ENCODE results near the gene BHLHA15.

BHLHA15 gene

DNA sequence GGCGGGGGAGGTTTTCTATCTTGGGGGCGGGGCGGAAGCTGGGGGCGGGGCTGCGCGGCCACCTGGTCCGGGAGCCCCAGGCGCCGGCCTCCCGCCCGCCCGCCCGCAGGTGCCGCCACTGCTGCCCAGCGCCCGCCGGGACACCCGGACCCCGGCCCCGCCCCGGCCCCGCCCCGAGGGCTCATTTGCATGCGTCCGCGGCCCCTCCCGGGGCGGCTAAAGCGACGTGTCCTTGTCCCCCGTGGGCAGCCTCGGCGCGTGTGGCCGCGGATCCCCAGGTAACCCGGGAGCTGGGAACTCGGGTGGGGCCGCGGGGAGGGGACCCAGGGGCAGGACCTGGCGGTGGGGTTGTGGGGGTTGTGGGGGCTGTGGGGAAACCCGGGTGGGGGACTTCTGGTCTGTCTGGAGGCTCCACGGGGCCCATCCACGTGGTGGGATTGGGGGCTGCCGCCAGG is at the start of gene BHLHA15:
Gene BHLHA15, plus strand, starts transcription at position 219 of the 455 bp plus-strand sequence. CDS start 871 bp downstream, outside the sequence.
- no peak for DNase-seq (ENCODE audit: low read depth)

DNA sequence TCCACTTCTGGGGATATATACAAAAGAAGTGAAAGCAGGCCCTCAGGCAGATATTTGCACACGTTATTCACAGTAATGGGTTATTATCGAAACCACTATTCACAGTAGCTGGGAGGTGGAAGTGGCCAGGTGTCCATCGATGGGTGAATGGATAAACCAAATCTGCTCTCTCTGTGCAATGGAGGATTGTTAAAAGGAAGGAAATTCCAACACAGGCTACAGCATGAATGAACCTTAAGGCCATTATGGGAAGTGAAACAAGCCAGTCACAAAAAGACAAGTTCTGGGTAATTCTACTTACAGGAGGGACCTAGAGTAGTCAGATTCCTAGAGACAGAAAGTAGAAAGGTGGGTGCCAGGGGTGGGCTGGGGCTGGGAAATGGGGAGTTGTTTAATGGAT is 48.5 kb upstream of the BHLHA15 start:
- no peak for DNase-seq (ENCODE audit: low read depth)

DNA sequence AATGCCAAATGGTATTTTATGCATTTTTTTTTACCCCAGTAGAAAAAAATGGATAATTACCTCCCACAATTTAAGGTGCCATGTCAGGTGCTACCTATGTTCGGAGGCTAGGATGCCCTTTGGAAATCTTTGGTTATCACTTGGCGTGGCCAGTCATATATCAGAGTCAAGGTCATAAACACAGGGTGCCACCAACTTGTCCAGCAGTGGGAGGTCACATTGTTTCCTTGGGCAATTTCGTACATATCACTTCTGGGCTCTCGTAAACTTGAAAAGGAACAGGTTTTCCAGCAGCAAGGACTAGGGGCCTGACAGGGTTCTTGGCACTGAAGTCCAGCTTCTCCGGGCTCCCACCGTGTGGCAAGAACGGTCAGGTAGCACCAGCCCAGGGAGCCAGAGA is 48.0 kb upstream of the BHLHA15 start:
- no peak for DNase-seq (ENCODE audit: low read depth)

DNA sequence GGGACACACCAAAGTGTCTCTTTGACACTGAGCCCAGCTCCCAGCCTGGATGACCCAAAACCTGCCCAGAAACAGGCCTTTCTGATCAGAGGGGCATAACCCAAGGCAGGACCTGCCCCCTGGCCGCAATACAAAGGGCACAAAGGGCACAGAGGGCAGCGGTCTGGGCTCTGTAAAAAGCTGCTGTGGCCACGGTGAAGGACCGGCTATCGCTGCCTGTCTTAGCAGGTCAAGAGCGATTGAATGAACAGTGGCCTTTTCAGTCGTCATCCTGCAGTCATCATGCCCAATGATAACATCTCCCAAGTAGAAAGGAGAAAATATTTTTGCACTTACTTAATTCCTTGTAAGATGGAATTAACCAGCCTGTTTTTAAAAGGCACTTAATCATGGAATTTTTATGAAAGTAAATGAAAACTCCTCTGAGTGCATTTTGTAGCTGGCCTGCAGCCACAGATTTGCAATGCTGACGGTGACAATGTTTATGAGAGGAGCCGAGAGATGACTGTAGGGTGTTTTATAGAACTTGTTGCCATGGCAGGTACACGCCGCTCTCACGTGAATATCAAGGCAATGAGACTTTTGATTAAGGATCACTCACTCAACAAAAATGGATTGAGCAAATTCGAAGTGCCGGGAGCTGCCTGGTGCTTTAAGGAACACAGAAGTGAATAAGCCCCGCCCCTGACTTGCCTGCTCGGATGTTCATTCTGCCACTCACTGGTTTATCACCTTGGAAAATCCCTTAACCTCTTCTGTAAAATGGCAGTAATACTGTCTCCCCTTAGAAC is 47.3 kb upstream of the BHLHA15 start:
- DNase-seq (ENCODE audit: low read depth) = no peak

DNA sequence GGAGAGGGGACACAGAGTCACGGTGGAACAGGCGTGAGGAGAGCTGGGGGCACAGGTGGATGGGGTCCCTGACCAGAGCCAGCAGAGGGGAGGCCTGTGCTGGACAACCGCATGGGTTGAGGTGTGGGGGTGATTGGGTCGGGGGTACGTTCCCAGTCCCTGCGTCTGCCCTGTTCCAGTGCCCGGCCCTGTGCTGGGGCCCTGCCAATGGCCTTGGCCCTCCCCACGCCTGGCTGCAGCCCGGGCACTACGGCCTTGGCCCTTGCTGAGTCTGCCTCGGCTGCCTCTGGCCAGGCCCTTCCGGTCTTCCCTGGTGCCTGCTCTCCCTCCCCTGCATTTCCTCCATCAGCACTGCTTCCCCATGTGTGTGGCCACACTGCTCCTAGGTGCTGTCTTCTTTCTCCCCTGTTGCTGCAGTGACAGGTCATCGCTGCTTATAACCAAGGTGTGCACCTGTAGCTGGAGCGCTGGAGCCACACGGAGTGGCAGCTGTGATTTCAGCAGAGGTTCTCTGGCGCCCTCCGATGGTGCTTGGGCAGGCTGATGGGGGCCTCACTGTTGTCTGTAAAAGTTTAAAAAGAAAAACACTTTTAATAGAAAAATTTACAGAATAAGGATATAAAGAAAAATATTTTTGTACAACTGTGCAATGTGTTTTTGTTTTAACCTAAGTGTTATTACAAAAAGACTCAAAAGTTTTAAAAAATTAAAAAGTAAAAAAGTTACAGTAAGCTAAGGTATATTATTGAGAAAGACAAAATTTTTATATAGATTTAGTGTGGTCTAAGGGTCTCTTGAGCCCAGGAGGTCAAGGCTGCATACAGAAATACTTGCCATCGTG is 45.2 kb upstream of the BHLHA15 start:
- peak; percentile 15 for DNase-seq (ENCODE audit: low read depth)

DNA sequence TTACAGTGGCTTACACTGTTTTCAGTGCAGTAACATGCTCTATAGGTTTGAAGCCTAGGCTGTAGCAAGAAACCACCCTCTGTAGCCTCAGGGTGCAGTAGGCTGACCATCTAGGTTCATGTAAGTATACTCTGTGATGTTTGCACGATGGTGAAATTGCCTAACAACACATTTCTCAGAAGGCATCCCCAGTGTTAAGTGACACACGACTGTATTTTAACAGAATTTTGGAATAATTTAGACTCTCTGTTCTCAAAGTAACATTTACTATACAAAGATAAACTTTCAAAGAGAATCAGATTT is 44.6 kb upstream of the BHLHA15 start:
- DNase-seq (ENCODE audit: low read depth) = no peak

DNA sequence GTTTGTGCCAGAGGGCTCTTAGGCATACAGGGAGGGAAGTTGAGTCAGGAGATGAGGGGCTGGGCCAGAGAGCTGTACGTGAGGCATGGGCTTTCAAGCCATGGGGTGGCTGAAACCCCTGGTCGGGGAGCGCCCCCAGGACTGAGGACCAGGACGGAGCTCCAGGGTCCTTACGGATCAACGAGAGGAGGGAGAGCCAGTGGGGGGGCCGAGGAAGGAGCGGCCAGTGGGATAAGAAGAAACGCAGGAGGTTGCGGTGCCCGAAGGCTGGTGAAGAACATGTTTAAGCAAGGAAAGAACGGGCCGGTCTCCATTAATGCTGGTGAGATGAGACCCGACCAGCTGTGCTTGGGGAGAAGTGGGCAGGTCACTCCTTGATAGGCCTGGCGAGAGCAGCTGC is 43.6 kb upstream of the BHLHA15 start:
- DNase-seq (ENCODE audit: low read depth) = no peak

DNA sequence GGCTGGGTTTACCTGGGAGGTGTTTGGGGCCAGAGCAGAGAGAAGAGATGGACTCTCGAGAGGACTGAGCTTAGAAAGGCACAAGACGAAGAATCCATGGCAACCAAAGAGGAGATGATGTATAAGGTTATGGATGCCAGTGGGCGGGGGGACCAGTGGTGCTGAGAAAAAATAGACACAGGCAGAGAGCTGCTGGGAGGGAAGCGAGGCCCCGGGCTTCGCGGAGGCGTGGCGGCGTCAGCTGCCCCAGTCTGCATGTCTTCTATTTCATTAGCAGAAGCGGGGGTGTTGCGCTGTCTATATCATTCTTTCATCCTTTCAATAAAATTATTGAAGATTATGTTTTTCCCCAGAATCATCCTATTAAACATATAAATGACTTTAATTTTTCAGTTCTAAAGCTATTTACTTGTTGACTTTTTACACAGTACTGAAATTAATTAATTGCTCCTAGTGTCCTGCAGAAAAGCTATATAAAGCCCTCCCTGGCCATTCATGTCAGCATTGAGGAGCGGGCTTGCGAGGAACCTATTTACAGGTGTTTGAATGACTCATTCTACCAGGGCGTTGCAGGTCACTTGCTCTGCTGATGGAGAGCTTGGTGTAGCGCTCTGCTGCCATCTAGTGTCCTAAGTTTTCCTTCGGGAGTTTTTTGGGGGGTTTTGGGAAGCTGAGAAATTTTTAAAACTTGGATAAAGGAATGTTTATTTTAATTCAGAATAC is 42.9 kb upstream of the BHLHA15 start:
- peak; percentile 42 for DNase-seq (ENCODE audit: low read depth)

DNA sequence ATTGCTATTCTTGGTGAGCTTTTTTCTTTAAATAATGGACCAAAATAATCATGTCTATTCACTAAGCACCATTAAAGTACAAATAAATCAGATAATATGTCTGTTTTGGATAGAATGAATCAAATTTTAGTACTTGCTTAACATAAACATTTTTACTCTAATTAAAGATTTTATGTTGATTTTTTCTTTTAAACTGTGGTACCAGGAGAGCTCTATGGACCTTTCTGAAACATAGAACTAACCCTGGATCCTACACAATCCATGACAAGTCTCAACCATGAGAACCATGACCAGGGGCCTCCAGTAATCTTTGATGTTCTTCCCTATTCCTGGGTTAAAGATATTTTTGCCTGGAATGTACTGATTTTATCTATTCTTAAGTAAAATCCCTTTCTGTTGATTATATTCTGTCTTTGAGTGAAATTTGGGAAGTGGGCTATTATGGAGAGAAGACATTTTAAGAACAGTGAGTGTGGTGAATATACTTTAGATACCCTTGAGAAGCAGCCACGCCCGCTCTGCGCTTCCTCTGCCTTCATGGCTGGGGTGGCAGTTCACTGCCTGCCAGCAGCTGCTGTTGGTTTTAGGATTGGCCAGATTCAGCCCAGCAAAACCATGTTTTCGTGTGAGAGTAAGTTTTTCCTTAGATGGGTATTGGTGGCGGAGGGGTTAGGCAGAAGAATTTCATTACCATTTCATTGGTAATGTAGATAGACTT is 42.2 kb upstream of the BHLHA15 start:
- no peak for DNase-seq (ENCODE audit: low read depth)

DNA sequence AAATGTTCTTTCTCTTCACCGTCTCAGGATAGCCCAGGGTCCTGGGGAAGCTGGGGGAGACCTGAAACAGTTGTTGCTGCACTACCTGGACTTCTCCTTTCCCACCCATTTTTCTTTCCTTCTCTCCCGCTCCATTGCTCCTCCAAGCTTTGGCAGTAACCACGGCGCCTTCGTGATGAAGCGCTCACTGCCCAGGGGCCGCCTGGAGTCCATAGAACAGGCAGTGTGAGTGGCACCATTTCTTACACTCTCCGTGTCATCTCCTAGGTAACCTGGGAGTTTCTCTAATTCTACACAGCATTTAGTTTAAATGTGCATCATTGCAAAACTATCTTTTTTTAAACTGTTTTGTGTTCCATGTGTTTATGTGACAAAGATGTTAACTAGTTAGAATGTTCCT is 40.3 kb upstream of the BHLHA15 start:
- DNase-seq (ENCODE audit: low read depth) = no peak

DNA sequence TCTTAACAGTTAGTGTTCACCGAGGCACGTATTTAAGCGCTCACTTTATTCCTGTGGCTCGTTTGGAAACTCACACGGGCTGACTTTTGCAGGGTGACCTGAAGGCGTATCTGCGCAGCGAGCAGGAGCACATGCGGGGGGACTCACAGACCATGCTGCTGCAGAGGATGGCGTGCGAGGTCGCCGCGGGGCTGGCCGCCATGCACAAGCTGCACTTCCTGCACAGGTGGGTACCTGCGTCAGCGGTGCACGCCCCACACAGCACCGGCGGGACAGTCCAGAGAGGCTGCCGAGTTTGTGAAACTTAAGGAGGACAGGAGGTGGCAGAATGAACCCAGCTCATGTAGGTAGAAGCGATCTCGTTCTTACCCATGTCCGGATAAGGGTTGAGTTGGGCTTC is 39.8 kb upstream of the BHLHA15 start:
- DNase-seq (ENCODE audit: low read depth) = no peak

DNA sequence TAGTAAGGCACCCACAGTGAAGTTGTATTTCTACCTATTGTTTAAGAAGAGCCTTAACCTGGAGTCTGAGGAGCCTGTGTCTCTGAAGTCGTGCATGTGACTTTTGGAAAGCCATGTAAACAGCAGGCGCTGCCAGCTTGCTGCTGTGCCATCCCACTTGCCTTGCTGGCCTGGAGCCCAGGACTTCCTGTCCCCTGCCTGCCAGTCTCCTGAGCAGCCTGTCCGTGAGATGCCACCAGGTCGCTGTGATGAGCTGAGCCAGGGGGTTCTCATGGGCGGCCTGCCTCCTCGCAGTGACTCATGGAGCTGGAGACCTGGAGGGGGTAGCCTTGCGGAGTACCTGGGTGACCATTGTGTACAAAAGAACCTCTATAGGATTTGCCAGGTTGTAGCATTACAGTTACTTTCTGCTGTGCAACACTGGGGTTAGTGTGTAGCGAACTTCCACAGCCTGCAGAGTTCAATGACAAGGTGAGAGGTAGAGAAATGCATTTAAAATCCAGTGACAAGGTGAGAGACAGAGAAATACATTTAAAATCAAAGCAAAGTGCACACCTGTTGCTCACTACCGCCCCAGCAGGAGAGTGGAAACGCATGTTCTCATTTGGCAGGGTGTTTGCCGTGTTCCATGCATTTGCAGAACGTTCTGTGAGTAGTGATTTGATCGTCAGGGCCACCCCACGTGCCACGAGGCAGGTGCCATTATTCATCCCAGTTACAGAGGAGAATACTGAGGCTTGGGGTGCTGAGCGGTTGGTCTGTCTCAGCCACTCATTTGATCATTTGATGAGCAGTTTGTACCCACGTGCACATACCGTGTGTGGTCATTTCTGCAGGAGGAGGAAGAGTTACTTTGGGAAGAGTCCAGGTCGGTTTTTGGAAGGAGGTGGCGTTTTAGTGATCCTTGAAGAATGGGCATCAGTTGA is 36.6 kb upstream of the BHLHA15 start:
- no peak for DNase-seq (ENCODE audit: low read depth)

DNA sequence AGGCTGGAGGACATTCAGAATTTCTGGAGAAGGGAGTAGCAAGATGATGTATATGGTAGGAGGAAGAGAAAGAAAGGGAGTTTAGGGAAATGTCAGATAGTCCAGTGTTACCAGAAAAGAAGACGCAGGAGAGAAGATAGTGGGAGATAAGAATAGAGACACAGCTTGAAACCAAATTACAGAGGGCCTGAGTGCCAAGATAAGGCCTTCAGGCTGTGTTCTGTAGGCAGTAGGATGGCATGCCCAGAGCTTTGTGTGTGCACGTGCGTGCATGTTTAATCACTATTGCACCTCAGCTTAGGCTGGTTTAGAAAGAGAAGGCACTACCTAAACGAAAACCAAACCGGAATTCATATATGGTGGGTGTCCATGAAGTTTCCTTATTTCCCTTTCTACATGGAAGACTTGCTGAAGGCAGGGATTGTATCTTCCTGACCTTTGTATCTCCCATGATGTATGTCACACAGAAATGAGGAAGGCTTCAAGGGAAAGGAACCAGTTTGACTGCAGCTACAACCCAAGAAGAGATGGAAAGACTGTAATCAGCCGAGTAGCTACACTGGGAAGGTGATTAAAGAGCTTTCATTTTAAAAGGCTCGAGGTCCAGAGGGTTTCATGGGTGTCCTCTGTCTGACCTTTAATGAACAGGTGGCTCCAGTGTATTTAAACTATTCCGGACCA is 35.8 kb upstream of the BHLHA15 start:
- DNase-seq (ENCODE audit: low read depth) = no peak

DNA sequence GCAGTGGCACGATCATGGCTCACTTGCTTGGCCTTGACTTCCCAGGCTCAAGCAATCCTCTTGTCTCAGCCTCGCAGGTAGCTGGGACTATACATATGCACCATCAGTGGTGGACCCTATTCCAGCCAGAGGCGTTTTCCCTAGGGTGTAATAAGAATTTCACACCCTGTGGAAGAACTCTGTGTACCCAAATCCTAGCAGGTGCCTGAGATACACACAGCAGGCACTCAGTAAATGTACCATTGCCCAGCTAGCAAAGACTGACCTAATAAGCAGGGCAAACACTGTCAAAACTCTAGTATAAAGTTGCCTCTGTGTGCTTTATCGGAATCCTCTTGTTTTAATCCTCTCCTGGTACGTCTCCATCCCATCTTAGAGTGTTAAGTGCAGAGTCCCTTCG is 33.7 kb upstream of the BHLHA15 start:
- DNase-seq (ENCODE audit: low read depth) = no peak

DNA sequence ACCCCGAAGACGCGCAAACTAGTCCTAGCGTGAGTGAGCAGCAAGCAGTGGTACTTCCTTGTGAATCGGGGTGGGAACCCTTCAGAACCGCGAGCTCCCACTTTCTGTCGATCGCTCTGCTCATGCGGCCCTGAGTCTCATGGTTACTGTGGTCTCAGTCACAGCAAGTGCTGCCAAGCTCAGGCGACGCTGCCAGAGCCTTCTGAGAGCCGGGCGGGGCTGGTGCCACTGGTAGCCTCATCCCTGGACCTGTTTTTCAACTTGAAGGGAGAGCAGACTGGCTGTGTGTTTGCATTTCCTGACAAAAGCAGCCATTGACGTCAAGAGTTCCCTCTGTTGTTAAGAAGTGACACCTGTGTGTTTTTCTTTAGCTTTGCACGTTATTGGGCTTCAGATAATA is 32.9 kb upstream of the BHLHA15 start:
- no peak for DNase-seq (ENCODE audit: low read depth)

DNA sequence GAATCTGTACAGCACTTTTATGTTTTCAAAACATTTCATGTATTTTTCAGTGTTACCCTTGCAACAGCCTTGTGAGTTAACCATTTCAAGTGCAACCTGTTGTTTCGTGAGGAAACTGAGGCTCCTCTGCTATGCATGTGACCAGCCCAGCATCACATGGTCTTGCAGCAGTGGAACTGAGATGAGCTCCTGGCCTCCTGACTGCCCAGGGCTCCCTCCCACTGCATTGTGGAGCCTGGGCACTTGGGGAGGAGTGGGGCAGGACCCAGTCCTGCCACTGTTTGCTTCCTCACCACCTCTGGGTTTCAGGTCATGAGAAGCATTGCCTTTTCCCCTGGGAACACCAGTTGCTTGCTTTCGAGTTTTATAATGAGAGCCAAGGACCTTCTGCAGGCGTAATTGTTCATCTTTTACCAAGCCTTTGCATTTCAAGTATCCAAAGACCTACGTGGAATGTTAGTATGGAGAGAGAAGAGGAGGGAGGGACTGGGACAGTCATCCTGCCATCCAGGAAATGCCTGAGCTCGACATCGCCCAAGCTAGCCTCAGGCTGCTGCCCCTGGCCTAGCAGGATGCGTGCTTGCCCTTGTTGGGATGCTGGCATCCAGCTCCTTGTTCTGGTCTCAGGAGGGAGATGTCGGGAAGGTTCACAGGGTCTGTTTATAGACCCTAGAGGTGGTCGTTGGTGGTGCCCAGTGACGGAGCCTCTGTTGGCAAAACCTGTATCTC is 32.3 kb upstream of the BHLHA15 start:
- no peak for DNase-seq (ENCODE audit: low read depth)

DNA sequence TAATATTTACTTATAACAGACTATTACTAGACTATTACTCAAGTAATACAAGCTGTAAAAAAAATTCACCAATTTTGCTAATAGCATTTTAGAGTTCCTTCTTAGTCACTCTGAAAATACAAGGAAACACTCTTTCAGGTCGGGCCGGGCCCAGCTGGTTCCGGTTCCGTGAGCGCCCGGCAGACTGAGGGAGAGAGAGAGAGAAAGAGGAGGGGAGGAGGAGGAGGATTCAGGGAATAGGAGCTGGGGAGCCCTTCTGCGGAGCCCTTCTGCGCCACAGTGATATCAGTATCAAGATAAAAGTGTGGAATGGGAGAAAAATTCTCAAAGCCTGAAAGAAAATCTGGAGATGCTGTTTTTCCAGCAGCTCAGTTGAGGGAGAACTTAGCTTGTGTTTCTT is 30.5 kb upstream of the BHLHA15 start:
- no peak for DNase-seq (ENCODE audit: low read depth)

DNA sequence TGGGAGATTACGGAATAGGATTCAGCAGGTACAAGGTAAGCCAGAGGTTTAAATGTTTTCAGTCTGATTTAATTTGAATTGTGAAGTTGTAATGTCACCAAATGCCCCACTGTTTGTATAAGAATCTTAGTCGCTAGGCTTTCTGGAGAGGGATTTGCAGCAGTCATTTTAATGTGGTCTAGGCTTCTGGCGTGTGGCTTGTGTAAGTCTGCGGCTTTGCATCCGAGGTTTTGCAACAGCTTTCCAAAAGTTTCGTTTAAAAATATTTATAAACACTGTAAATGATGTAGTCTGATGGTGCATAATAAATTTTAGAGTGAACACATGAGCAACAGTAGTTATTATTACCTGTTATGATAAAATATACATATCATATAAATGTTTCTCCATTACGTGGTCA is 26.1 kb upstream of the BHLHA15 start:
- DNase-seq (ENCODE audit: low read depth) = no peak

DNA sequence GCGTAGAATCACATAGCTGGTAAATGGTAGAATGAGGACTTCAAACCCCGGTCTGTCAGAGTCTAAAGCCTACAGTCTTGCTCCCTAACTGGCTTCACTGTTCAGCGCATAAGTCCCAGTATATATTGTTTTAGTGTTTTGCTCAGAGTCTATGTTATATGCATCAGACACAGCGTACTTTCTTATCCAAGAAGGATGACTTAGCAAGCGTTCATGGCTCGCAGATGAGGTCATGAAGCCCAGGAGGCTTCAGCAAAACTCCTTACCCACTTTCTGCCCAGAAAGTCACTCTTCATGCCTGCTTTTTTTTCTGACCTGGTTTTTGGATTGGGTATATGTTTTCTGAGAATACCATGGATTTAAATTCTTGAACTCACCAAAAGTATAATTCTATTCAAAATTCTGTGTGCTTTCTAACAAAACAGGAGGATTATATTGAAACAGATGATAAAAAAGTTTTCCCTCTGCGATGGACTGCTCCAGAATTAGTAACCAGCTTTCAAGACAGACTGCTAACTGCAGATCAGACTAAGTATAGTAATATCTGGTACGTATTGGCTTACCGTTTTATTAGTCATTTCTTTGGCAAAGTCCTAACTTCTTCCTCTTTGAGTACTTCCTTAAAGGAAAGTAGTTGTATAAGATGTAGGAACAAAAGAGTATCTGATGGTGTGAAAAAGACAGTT is 24.6 kb upstream of the BHLHA15 start:
- no peak for DNase-seq (ENCODE audit: low read depth)

Data from activated T-cell treated with anti-CD3 and anti-CD28 coated beads for 24 hours (primary cell).